OCI-LY3 (cell line): ENCODE results near the gene SLC19A1.

Source experiments
- CTCF ChIP-seq: fragments of 200-600, 300-600 bp; sonication (generic); IDR thresholded peaks from 2 replicates; pipeline ENCODE4 v1.5.1; 2014; ENCODE audit warnings: antibody characterized with exemption, low read length, low read depth
- EZH2phosphoT487 ChIP-seq: fragments of 200-600 bp; shearing (Covaris generic); IDR thresholded peaks from 2 replicates; pipeline ENCODE4 v1.6.1; 2018; ENCODE audit warnings: antibody characterized with exemption, mixed run types, low read depth

GRCh38 chr21:45529785-45530422, 12.3 kb downstream of the SLC19A1 start:
- no peak for TF ChIP-seq CTCF
- no peak for TF ChIP-seq EZH2phosphoT487
